CD14-positive monocyte (primary cell): ENCODE results near the gene WDR18. TPM values are rescaled to one million over a fixed set of nuclear protein-coding genes. Genes with fewer than 3 reads are reported as not detected.

Experiments
- DNase-seq, 3 donors: peaks; one replicate each; pipeline ENCODE4 v3.0.0-alpha.2; 2011 to 2022
- H2AFZ ChIP-seq: 2 replicates; pipeline ENCODE4 v1.6.0; 2012; ENCODE audit warnings: mild to moderate bottlenecking, low read depth, low read length, inconsistent platforms; ENCODE audit not compliant: insufficient read depth, poor library complexity, severe bottlenecking
- H3K27ac ChIP-seq, 2 donors: 1 replicate in 1 of 2; 2 replicates in 1 of 2; pipeline ENCODE4 v1.5.1; 2012 to 2013; ENCODE audit warnings: low read length in 2 of 2, control low read depth in 1 of 2, inconsistent platforms in 1 of 2, low read depth in 1 of 2, mild to moderate bottlenecking in 1 of 2
- H3K27me3 ChIP-seq, 2 donors: one replicate each; pipeline versions ENCODE4 v1.6.0 to v1.6.1; 2011 to 2013; ENCODE audit warnings: low read length in 2 of 2; ENCODE audit not compliant: control insufficient read depth in 2 of 2, insufficient read depth in 2 of 2
- H3K36me3 ChIP-seq, 2 donors: replicated peaks in 1 of 2; 1 replicate in 1 of 2; 2 replicates in 1 of 2; pipeline versions ENCODE4 v1.5.1 to v1.6.1; 2012 to 2013; ENCODE audit warnings: low read length in 2 of 2, control low read depth in 1 of 2, inconsistent platforms in 1 of 2, mild to moderate bottlenecking in 1 of 2; ENCODE audit not compliant: insufficient read depth in 2 of 2, control insufficient read depth in 1 of 2
- H3K4me1 ChIP-seq, 2 donors: 1 replicate in 1 of 2; 2 replicates in 1 of 2; pipeline versions ENCODE4 v1.5.1 to v1.6.1; 2012 to 2013; ENCODE audit warnings: low read length in 2 of 2, control low read depth in 1 of 2, inconsistent platforms in 1 of 2, mild to moderate bottlenecking in 1 of 2, moderate library complexity in 1 of 2; ENCODE audit not compliant: insufficient read depth in 2 of 2, control insufficient read depth in 1 of 2
- H3K4me2 ChIP-seq: replicated peaks from 2 replicates; pipeline ENCODE3; 2012; ENCODE audit warnings: low read length, moderate library complexity, mild to moderate bottlenecking; ENCODE audit not compliant: poor library complexity, severe bottlenecking; ENCODE audit errors: extremely low read depth
- H3K4me3 ChIP-seq, 3 experiments: fragments of 200-600 bp in 1 of 3; sonication (generic) in 1 of 3; replicated peaks in 1 of 3; 1 replicate in 2 of 3; 2 replicates in 1 of 3; pipeline ENCODE4 v1.5.1; 2011 to 2013; ENCODE audit warnings: low read length in 3 of 3, mild to moderate bottlenecking in 3 of 3, control low read depth in 2 of 3, low read depth in 2 of 3, inconsistent platforms in 1 of 3, moderate library complexity in 1 of 3
- H3K79me2 ChIP-seq: 2 replicates; pipeline ENCODE4 v1.6.0; 2012; ENCODE audit warnings: mild to moderate bottlenecking, control low read depth, inconsistent platforms, low read length, moderate library complexity; ENCODE audit not compliant: insufficient read depth
- H3K9ac ChIP-seq: 2 replicates; pipeline ENCODE4 v1.6.0; 2017; ENCODE audit warnings: low read length, mild to moderate bottlenecking; ENCODE audit not compliant: insufficient read depth, poor library complexity, severe bottlenecking
- H3K9me3 ChIP-seq, 2 donors: replicated peaks in 1 of 2; 1 replicate in 1 of 2; 2 replicates in 1 of 2; pipeline versions ENCODE4 v1.5.1 to v1.6.1; 2012 to 2013; ENCODE audit warnings: low read length in 2 of 2, control low read depth in 1 of 2; ENCODE audit not compliant: control insufficient read depth in 1 of 2, insufficient read depth in 1 of 2
- H4K20me1 ChIP-seq: 2 replicates; pipeline ENCODE4 v1.6.0; 2012; ENCODE audit warnings: mild to moderate bottlenecking, low read length, control low read depth, moderate library complexity; ENCODE audit not compliant: insufficient read depth
- H3K27ac Mint-ChIP-seq, 7 donors: one replicate each; pipeline ENCODE4 v1.8.0; 2020; ENCODE audit warnings: mild to moderate bottlenecking in 7 of 7, mixed read lengths in 7 of 7, moderate library complexity in 6 of 7, inconsistent platforms in 2 of 7
- H3K27me3 Mint-ChIP-seq, 3 donors: one replicate each; pipeline ENCODE4 v1.8.0; 2021 to 2022; ENCODE audit warnings: low read depth in 3 of 3, mild to moderate bottlenecking in 3 of 3, mixed read lengths in 3 of 3, moderate library complexity in 3 of 3, inconsistent platforms in 1 of 3
- H3K36me3 Mint-ChIP-seq, 2 donors: one replicate each; pipeline ENCODE4 v1.8.0; 2020; ENCODE audit warnings: mixed read lengths in 2 of 2, inconsistent platforms in 1 of 2, mild to moderate bottlenecking in 1 of 2
- H3K4me1 Mint-ChIP-seq: one replicate; pipeline ENCODE4 v1.8.0; 2020; ENCODE audit warnings: mild to moderate bottlenecking, mixed read lengths
- H3K4me3 Mint-ChIP-seq, 2 donors: one replicate each; pipeline ENCODE4 v1.8.0; 2020; ENCODE audit warnings: mild to moderate bottlenecking in 2 of 2, mixed read lengths in 2 of 2, moderate library complexity in 1 of 2
- H3K9me3 Mint-ChIP-seq, 7 donors: one replicate each; pipeline ENCODE4 v1.8.0; 2020 to 2022; ENCODE audit warnings: mixed read lengths in 7 of 7, mild to moderate bottlenecking in 6 of 7, moderate library complexity in 6 of 7, inconsistent platforms in 2 of 7
- CTCF ChIP-seq: fragments of 200-600 bp; IDR thresholded peaks from one replicate; pipeline ENCODE4 v1.8.0; 2022; ENCODE audit warnings: antibody characterized with exemption, mild to moderate bottlenecking
- WGBS: methylation state at CpG from one replicate; pipeline ENCODE4 v1.1.5; 2013; ENCODE audit warnings: missing lambda C conversion rate; ENCODE audit not compliant: insufficient coverage; 5-methylcytosine and 5-hydroxymethylcytosine counted together
- intact Hi-C, 2 donors: fragments of 100-400 bp; cut with micrococcal nuclease; formaldehyde crosslinking; loops; one replicate each; pipeline versions ENCODE4 v1.15.0 to v1.15.1; 2023
- polyA plus RNA-seq, 3 donors: library from polyadenylated mRNA; depleted of rRNA in 1 of 3; unstranded in 2 of 3; stranded (reverse) in 1 of 3; fragments of 300-500 nt in 2 of 3; fragments of >200 nt in 1 of 3; fragmentation: Illumina TruSeq in 2 of 3; gene quantifications; 1 replicate in 2 of 3; 2 replicates in 1 of 3; pipeline ENCODE4 v1.2.3, GENCODE V29; 2012 to 2021

The WDR18 gene
- polyA plus RNA-seq, 3 donors, result 21.3 to 52.7 (median 49.9) TPM

DNA sequence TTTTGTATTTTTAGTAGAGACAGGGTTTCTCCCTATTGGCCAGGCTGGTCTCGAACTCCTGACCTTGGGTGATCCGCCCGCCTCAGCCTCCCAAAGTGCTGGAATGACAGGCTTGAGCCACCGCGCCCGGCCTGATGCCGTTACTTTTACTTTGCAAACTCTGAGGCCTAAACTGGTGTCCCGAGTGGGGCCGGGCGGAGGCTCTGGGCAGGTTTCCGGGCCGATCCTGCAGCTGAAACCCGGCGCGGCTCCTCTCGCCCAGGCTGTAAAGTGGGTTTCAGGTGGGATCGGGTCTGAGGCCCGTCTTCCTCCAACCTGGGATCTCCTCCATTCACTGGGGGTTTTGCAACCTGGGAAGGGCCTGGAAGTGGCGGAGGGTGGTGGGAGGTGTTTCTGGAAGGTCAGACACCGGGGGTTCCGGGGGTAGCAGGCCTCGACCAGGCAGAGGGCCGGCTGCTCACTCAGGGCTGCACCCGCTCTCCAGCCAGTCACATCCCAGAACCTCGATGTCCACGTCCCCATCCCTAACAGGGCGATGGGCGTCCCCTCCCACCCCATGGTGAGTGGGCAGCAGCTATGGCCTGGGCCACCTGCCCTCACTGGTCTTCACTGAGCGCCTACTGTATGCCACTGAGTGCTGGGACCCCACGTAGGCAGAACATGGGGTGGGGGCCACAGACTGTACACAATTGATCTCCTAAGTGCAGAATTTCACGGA lies 21.3 kb upstream of the WDR18 start:
- Histone ChIP-seq H2AFZ (no peak overlapping the region), H3K4me3 (no peak overlapping the region), H4K20me1 (peaks cover 96% of the 10 kb centered on the region), H3K9ac (no peak overlapping the region), H3K36me3 (peaks cover 77 to 89% of the 10 kb centered on the region in 2 donors), H3K4me1 (peaks cover 0 to 5% of the 10 kb centered on the region in 2 donors), H3K27me3 (no peaks in the 10 kb centered on the region), H3K79me2 (peaks cover 43% of the 10 kb centered on the region), H3K9me3 (peaks cover 0 to 3% of the 10 kb centered on the region in 2 donors), H3K27ac (no peak overlapping the region), H3K4me2 (no peak overlapping the region)
- intact Hi-C loops, result no loop called here
- peaks cover 48 to 91% of the 10 kb centered on the region in 2 donors for H3K36me3 Mint-ChIP-seq
- no peak overlapping the region for H3K4me3 Mint-ChIP-seq
- no peak overlapping the region for H3K27ac Mint-ChIP-seq
- WGBS, result 92% methylated on average over 26 of the region's 31 CpGs
- no peaks in the 10 kb centered on the region for H3K27me3 Mint-ChIP-seq
- H3K4me1 Mint-ChIP-seq, result peaks cover 8% of the 10 kb centered on the region
- H3K9me3 Mint-ChIP-seq, result peaks cover 0 to 6% (median 3%) of the 10 kb centered on the region in 7 donors
- no peak for TF ChIP-seq CTCF
- DNase-seq, result no peak

DNA sequence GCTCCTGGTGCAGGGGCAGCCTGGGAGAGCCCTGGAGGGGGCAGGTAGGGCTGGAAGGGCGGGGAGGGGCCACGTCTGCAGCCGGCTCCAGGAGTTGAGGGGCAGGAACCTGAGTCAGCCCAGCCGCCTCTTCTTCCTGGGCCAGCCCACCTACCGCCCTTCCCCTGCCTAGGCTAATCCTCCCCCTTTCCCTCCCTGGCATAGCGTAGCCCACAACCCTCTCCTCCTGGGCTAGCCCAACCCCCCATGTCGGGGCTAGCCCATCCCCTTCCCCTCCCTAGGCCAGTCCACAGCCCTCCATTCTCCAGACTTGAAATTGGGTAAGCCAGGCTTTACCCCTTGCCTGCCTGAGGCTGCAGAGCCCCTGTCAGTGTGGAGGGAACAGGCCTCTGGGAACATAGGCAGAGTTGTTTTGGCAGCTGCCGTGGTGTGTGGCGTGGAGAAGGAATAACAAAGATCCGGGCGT lies 20.6 kb upstream of the WDR18 start:
- no peak for TF ChIP-seq CTCF
- H3K36me3 ChIP-seq, result peaks cover 82 to 95% of the 10 kb centered on the region in 2 donors
- Mint-ChIP-seq H3K27me3 (no peaks in the 10 kb centered on the region), H3K36me3 (peaks cover 52 to 95% of the 10 kb centered on the region in 2 donors), H3K27ac (no peak overlapping the region), H3K4me1 (peaks cover 8% of the 10 kb centered on the region), H3K4me3 (no peak overlapping the region), H3K9me3 (peaks cover 0 to 7% (median 5%) of the 10 kb centered on the region in 7 donors)
- no peak overlapping the region for H3K4me2 ChIP-seq
- H4K20me1 ChIP-seq, result peaks cover 93% of the 10 kb centered on the region
- no peak overlapping the region for H3K4me3 ChIP-seq
- peaks cover 40% of the 10 kb centered on the region for H3K79me2 ChIP-seq
- H3K9me3 ChIP-seq, result peaks cover 0 to 3% of the 10 kb centered on the region in 2 donors
- no peak overlapping the region for H3K27ac ChIP-seq
- no peak overlapping the region for H3K9ac ChIP-seq
- peaks cover 0 to 5% of the 10 kb centered on the region in 2 donors for H3K4me1 ChIP-seq
- intact Hi-C loops, result no loop called here
- DNase-seq, result no peak
- WGBS, result 95% methylated on average over 8 of the region's 11 CpGs
- no peak overlapping the region for H2AFZ ChIP-seq
- H3K27me3 ChIP-seq, result no peaks in the 10 kb centered on the region
